OCI-LY3 (cell line): Measurements from ENCODE around the gene TGM3.

Source experiments
- CTCF ChIP-seq: fragments of 200-600, 300-600 bp; sonication (generic); IDR thresholded peaks from 2 replicates; pipeline ENCODE4 v1.5.1; 2014; ENCODE audit warnings: antibody characterized with exemption, low read length, low read depth
- EZH2phosphoT487 ChIP-seq: fragments of 200-600 bp; shearing (Covaris generic); IDR thresholded peaks from 2 replicates; pipeline ENCODE4 v1.6.1; 2018; ENCODE audit warnings: antibody characterized with exemption, mixed run types, low read depth

GRCh38 chr20:2307136-2307535 lies 11.3 kb downstream of the TGM3 start:
- no peak for TF ChIP-seq CTCF
- TF ChIP-seq EZH2phosphoT487, result no peak
